K562 (cell line): ENCODE data around the gene FTH1. TPM values are rescaled to one million over a fixed set of nuclear protein-coding genes. Genes with fewer than 3 reads are reported as not detected.
A peak's percentile ranks its signal among the peaks of the same experiment; 100 is the strongest.

ENCODE experiments used
- ATAC-seq: fragments of 200-7000 bp; cut with Tn5 transposase; 3 replicates; pipeline ENCODE4 v1.9.1; 2020; ENCODE audit warnings: moderate library complexity
- BruUV-seq: library from RNA; stranded (reverse); fragments of 400-500 nt; replicated peaks from 2 replicates; lab custom pipeline; 2021; lab: Mats Ljungman, UMichigan
- CTCF ChIA-PET: fragments of 300-600 bp; formaldehyde crosslinking; extraction: SDS; loops from one replicate; lab custom pipeline; 2021; ENCODE audit warnings: low intra/inter-chr PET ratio; lab: Yijun Ruan, JAX
- POLR2A ChIA-PET: fragments of 300-600, 350-650 bp; sonication (Branson Sonifier 250); formaldehyde crosslinking; extraction: SDS; loops from one replicate; lab custom pipeline; 2021; ENCODE audit warnings: antibody characterized with exemption, inconsistent platforms; lab: Yijun Ruan, JAX
- DNase-seq, 4 experiments: peaks; one replicate each; pipeline versions ENCODE4 v3.0.0 to v3.0.0-alpha.2; 2011 to 2018; ENCODE audit warnings: low spot score in 3 of 4, mixed read lengths in 3 of 4; ENCODE audit errors: extremely low read depth in 1 of 4
- FAIRE-seq: peaks from 2 replicates; lab custom pipeline; 2011; peaks lifted over from hg19 to GRCh38; lab: Jason Lieb, UNC
- H2AFZ ChIP-seq: 2 replicates; pipeline ENCODE4 v1.6.0; 2011; ENCODE audit warnings: low read depth, low read length, control low read depth, inconsistent platforms
- H3K27ac ChIP-seq: fragments of 200-600 bp; 3 replicates; pipeline ENCODE4 v1.8.0; 2011; ENCODE audit warnings: low read depth, mild to moderate bottlenecking, control low read depth, inconsistent platforms, low read length, moderate library complexity, mixed read lengths; ENCODE audit errors: extremely low read depth
- H3K27me3 ChIP-seq, 2 experiments: fragments of 300-600 bp in 1 of 2; 2 replicates in 1 of 2; 3 replicates in 1 of 2; pipeline versions ENCODE4 v1.6.0 to v1.8.0; 2011; ENCODE audit warnings: inconsistent platforms in 2 of 2, low read length in 2 of 2, mild to moderate bottlenecking in 1 of 2, mixed read lengths in 1 of 2, moderate library complexity in 1 of 2; ENCODE audit not compliant: control insufficient read depth in 2 of 2, insufficient read depth in 2 of 2
- H3K36me3 ChIP-seq: fragments of 300-600 bp; 3 replicates; pipeline ENCODE4 v1.8.0; 2011; ENCODE audit warnings: mild to moderate bottlenecking, low read length, inconsistent platforms; ENCODE audit not compliant: control insufficient read depth, insufficient read depth
- H3K4me1 ChIP-seq, 2 experiments: fragments of 200-600 bp in 1 of 2; replicated peaks in 1 of 2; 2 replicates in 1 of 2; 3 replicates in 1 of 2; pipeline versions ENCODE4 v1.5.1 to v1.8.0; 2011; ENCODE audit warnings: inconsistent platforms in 2 of 2, low read length in 2 of 2, mild to moderate bottlenecking in 1 of 2, mixed read lengths in 1 of 2, moderate library complexity in 1 of 2; ENCODE audit not compliant: control insufficient read depth in 2 of 2, insufficient read depth in 2 of 2
- H3K4me2 ChIP-seq: 2 replicates; pipeline ENCODE4 v1.6.1; 2011; ENCODE audit warnings: low read length, control low read depth, inconsistent platforms, mixed read lengths; ENCODE audit not compliant: insufficient read depth
- H3K4me3 ChIP-seq: fragments of 200-600 bp; sonication (generic), shearing (Covaris generic); 2 replicates; pipeline ENCODE4 v1.5.1; 2016; ENCODE audit warnings: control low read depth, inconsistent platforms
- H3K79me2 ChIP-seq: fragments of 200-600 bp; 3 replicates; pipeline ENCODE4 v1.8.0; 2011; ENCODE audit warnings: low read length, inconsistent platforms; ENCODE audit not compliant: control insufficient read depth, insufficient read depth
- H3K9ac ChIP-seq, 2 experiments: 2 replicates each; pipeline versions ENCODE4 v1.6.0 to v1.6.1; 2011; ENCODE audit warnings: low read depth in 2 of 2, low read length in 2 of 2, control low read depth in 1 of 2, inconsistent platforms in 1 of 2, mild to moderate bottlenecking in 1 of 2, mixed read lengths in 1 of 2; ENCODE audit not compliant: insufficient read depth in 1 of 2
- H3K9me1 ChIP-seq: one replicate; pipeline ENCODE4 v1.6.0; 2011; ENCODE audit warnings: inconsistent platforms, mild to moderate bottlenecking, low read length, moderate library complexity; ENCODE audit not compliant: control insufficient read depth, insufficient read depth
- H3K9me3 ChIP-seq: replicated peaks from 2 replicates; pipeline ENCODE4 v1.5.1; 2011; ENCODE audit warnings: low read depth, low read length, inconsistent platforms; ENCODE audit not compliant: control insufficient read depth, insufficient read depth
- H4K20me1 ChIP-seq: replicated peaks from 2 replicates; pipeline ENCODE4 v1.6.1; 2011; ENCODE audit warnings: low read length, inconsistent platforms, mixed read lengths; ENCODE audit not compliant: control insufficient read depth, insufficient read depth
- ARID1B ChIP-seq: fragments of 450-650 bp; IDR thresholded peaks from 2 replicates; pipeline ENCODE4 v1.6.1; 2016; ENCODE audit warnings: antibody characterized with exemption, mild to moderate bottlenecking, inconsistent platforms
- CBFA2T3 ChIP-seq: fragments of 450-650 bp; IDR thresholded peaks from 2 replicates; pipeline ENCODE4 v1.6.1; 2017
- ESRRA ChIP-seq: fragments of 450-650 bp; IDR thresholded peaks from 2 replicates; pipeline ENCODE4 v1.6.1; 2014; ENCODE audit warnings: low read depth, mild to moderate bottlenecking, moderate library complexity, borderline replicate concordance
- KDM1A ChIP-seq, 2 experiments: fragments of 450-650 bp; IDR thresholded peaks; 2 replicates each; pipeline ENCODE4 v1.6.1; 2016; ENCODE audit warnings: mild to moderate bottlenecking in 2 of 2
- NR2C1 ChIP-seq, 2 experiments: fragments of 450-650 bp; IDR thresholded peaks; 2 replicates each; pipeline ENCODE4 v1.6.1; 2017; ENCODE audit warnings: mild to moderate bottlenecking in 2 of 2, antibody characterized with exemption in 1 of 2, inconsistent platforms in 1 of 2, missing compliant biosample characterization in 1 of 2, missing genetic modification characterization in 1 of 2
- NR2C2 ChIP-seq, 2 experiments: fragments of 200-800 bp in 1 of 2; sonication (Bioruptor generic) in 1 of 2; sonication (generic) in 1 of 2; formaldehyde crosslinking in 1 of 2; IDR thresholded peaks; 2 replicates each; pipeline versions ENCODE4 v1.6.1 to v1.8.0; 2016 to 2022; ENCODE audit warnings: mild to moderate bottlenecking in 1 of 2, missing compliant biosample characterization in 1 of 2, missing genetic modification characterization in 1 of 2, missing genetic modification reagents in 1 of 2
- RB1 ChIP-seq: fragments of 450-650 bp; IDR thresholded peaks from 2 replicates; pipeline ENCODE4 v1.6.1; 2017; ENCODE audit warnings: low read depth, mild to moderate bottlenecking
- RCOR1 ChIP-seq, 2 experiments: IDR thresholded peaks; 2 replicates each; pipeline ENCODE4 v1.6.1; 2012; ENCODE audit warnings: low read depth in 2 of 2, low read length in 2 of 2, borderline replicate concordance in 1 of 2, improper control_type of control experiment in 1 of 2
- RNF2 ChIP-seq: sonication (generic); IDR thresholded peaks from 2 replicates; pipeline ENCODE4 v1.6.1; 2016
- SMAD4 ChIP-seq: fragments of 250-450 bp; sonication (Bioruptor Pico); conservative IDR thresholded peaks from 2 replicates; pipeline ENCODE4 v1.8.0; 2021; ENCODE audit warnings: inconsistent platforms, mild to moderate bottlenecking, moderate library complexity
- ZFP36 ChIP-seq: fragments of 150-350 bp; IDR thresholded peaks from 2 replicates; pipeline ENCODE4 v1.6.1; 2018; ENCODE audit warnings: low read length, low read depth; ENCODE audit not compliant: partially characterized antibody
- ZNF174 ChIP-seq: fragments of 250-450 bp; sonication (Bioruptor Pico); IDR thresholded peaks from 2 replicates; pipeline ENCODE4 v1.4.0; 2020; ENCODE audit warnings: mild to moderate bottlenecking
- WGBS: fragments of 100-300 bp; shearing (Covaris generic); methylation state at CpG from one replicate; pipeline ENCODE4 v1.1.6; 2016; ENCODE audit warnings: low coverage, mixed read lengths; ENCODE audit not compliant: insufficient coverage; ENCODE audit errors: missing lambda C conversion rate; 5-methylcytosine and 5-hydroxymethylcytosine counted together
- in situ Hi-C: fragments of 300-500 bp; cut with MboI; formaldehyde crosslinking; loops from 4 replicates; pipeline ENCODE4 v1.15.0; 2018; ENCODE audit warnings: inconsistent platforms, mixed read lengths
- intact Hi-C: fragments of 100-400 bp; cut with micrococcal nuclease; formaldehyde crosslinking; loops from 2 replicates; pipeline ENCODE4 v1.14.2; 2022
- polyA plus RNA-seq, 8 experiments: library from polyadenylated mRNA; depleted of rRNA in 4 of 8; stranded (reverse) in 5 of 8; unstranded in 3 of 8; fragments of >200 nt; fragmentation: Nextera tagmentation in 2 of 8; fragmentation: Illumina TruSeq in 1 of 8; extraction: Ambion mirVana in 2 of 8; extraction: Trizol in 1 of 8; gene quantifications; 2 replicates each; pipeline versions ENCODE4 v1.2.1 to v1.2.3, GENCODE V29; 2011 to 2014; ENCODE audit warnings: inconsistent platforms in 1 of 8, missing spikeins in 1 of 8
- total RNA-seq, 7 experiments: library from RNA; depleted of rRNA in 6 of 7; stranded (reverse); fragments of >200 nt in 6 of 7; fragmentation: Illumina TruSeq in 2 of 7; extraction: Trizol in 2 of 7; gene quantifications; 2 replicates each; pipeline versions ENCODE4 v1.2.1 to v1.2.3, GENCODE V29; 2011 to 2021; ENCODE audit warnings: low replicate concordance in 1 of 7
- TF ChIP-seq, protein P1 (sequence below): sonication (generic); formaldehyde crosslinking; IDR thresholded peaks from 2 replicates; pipeline ENCODE4 v1.8.0; 2022; ENCODE audit warnings: mild to moderate bottlenecking, missing genetic modification reagents
- TF ChIP-seq, protein P2 (sequence below), 2 experiments: fragments of 250-450 bp in 1 of 2; fragments of 450-650 bp in 1 of 2; sonication (Bioruptor Pico) in 1 of 2; IDR thresholded peaks; 2 replicates each; pipeline versions ENCODE4 v1.6.1 to v1.8.0; 2016 to 2021; ENCODE audit warnings: mild to moderate bottlenecking in 2 of 2, moderate library complexity in 2 of 2, missing compliant biosample characterization in 1 of 2, missing genetic modification characterization in 1 of 2

FTH1 gene
- total and polyA plus RNA-seq, 9 of the 15 experiments (the other 6 are each of a cell fraction or from before 2014, with no cell fraction given), result 370 to 3,146 (median 802) TPM

DNA sequence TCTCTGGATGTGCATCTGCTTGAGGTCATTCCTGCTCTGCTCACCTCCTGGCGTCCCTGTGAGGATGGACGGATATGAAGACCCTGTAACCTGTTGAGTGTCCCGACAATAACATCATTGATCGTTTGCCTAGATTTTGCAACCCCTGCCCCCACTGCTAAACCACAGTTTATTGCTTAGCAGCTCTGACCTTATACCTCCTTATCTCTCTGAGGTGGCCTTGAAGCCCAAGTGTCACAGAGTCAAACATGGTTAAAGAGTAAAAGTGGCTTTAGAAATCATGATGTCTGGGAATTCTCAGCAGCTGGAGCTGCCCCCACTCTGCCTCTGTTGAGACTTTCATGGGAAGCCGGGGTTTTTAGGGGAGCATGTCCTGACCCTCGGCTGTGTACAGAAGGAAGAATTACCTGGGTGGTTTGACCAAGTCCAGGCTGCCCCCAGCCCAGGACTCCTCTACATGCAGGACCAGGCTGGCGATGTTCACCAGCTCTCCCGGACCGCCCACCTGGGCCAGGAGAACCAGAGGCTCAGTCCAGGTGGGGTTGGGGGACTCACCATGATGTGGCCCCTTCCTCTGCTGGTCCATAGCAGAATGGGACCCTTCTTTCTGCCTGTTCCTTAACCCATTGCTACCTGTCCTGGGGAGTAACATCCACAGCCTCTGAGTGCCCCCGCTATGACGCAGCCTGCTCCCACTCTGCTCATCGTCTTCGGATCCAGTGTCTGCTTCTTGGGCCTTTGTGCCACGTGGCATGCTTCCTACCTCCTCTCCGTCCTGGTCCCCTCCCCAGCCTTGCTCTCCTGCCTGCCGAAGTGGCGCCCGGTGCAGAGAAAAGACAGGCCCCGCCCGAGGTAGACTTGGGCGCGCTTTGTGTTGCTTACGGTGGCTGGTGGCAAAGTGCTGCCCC lies 33.4 kb upstream of the FTH1 start:
- no peak overlapping the region for H3K4me3 ChIP-seq
- ChIA-PET POLR2A (interaction anchor here (1.5 to 2.0 kb wide), 2 partner anchors 10 to 35 kb away, joined by 4 to 5 read pairs; no protein-coding TSS in a partner anchor), CTCF (no interaction called here)
- FAIRE-seq (no peak), ATAC-seq (no peak), DNase-seq (no peak)
- no peaks in the 10 kb centered on the region for H4K20me1 ChIP-seq
- H3K27me3 ChIP-seq, result no peaks in the 10 kb centered on the region
- H3K4me1 ChIP-seq, result peaks cover 17 to 22% of the 10 kb centered on the region in 2 experiments
- no peaks in the 10 kb centered on the region for H3K36me3 ChIP-seq
- in situ Hi-C loops, result no loop called here
- intact Hi-C loops, result no loop called here
- H2AFZ ChIP-seq, result no peak overlapping the region
- WGBS, result 77% methylated on average over 23 of the region's 23 CpGs
- no peaks in the 10 kb centered on the region for H3K9me1 ChIP-seq
- no peak overlapping the region for H3K27ac ChIP-seq
- H3K9me3 ChIP-seq, result peaks cover 5% of the 10 kb centered on the region
- TF ChIP-seq KDM1A (IDR thresholded peaks at IDR 0.05) (0 out of 4 replicates have a peak, but pooled peaks of 1 of the 2 experiments have one; percentile 53), RB1 (no peak), RCOR1 (IDR thresholded peaks at IDR 0.05; ENCODE audit: borderline replicate concordance in 1 of 2, low read depth in 2 of 2, low read length in 2 of 2) (0 out of 4 replicates have a peak, but pooled peaks of 1 of the 2 experiments have one; percentile 11), RNF2 (no peak), ZFP36 (no peak), ARID1B (no peak), CBFA2T3 (0 out of 2 replicates have a peak, but pooled peaks have one; percentile 3), ZNF174 (CRISPR knock-in tag) (no peak), NR2C1 (IDR thresholded peaks at IDR 0.05) (no peak), NR2C1 (tag; IDR thresholded peaks at IDR 0.05) (peak; percentile 67), NR2C2 (CRISPR knock-in tag; IDR thresholded peaks at IDR 0.05) (no peak), NR2C2 (tag; IDR thresholded peaks at IDR 0.05) (peak; percentile 29; the same call in 1 of the 2 replicates), ESRRA (peak; percentile 70), SMAD4 (0 out of 2 replicates have a peak, but pooled peaks have one; percentile 17)
- TF ChIP-seq, protein P1, sequence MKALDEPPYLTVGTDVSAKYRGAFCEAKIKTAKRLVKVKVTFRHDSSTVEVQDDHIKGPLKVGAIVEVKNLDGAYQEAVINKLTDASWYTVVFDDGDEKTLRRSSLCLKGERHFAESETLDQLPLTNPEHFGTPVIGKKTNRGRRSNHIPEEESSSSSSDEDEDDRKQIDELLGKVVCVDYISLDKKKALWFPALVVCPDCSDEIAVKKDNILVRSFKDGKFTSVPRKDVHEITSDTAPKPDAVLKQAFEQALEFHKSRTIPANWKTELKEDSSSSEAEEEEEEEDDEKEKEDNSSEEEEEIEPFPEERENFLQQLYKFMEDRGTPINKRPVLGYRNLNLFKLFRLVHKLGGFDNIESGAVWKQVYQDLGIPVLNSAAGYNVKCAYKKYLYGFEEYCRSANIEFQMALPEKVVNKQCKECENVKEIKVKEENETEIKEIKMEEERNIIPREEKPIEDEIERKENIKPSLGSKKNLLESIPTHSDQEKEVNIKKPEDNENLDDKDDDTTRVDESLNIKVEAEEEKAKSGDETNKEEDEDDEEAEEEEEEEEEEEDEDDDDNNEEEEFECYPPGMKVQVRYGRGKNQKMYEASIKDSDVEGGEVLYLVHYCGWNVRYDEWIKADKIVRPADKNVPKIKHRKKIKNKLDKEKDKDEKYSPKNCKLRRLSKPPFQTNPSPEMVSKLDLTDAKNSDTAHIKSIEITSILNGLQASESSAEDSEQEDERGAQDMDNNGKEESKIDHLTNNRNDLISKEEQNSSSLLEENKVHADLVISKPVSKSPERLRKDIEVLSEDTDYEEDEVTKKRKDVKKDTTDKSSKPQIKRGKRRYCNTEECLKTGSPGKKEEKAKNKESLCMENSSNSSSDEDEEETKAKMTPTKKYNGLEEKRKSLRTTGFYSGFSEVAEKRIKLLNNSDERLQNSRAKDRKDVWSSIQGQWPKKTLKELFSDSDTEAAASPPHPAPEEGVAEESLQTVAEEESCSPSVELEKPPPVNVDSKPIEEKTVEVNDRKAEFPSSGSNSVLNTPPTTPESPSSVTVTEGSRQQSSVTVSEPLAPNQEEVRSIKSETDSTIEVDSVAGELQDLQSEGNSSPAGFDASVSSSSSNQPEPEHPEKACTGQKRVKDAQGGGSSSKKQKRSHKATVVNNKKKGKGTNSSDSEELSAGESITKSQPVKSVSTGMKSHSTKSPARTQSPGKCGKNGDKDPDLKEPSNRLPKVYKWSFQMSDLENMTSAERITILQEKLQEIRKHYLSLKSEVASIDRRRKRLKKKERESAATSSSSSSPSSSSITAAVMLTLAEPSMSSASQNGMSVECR (CRISPR knock-in tag), result no peak
- TF ChIP-seq, protein P2, sequence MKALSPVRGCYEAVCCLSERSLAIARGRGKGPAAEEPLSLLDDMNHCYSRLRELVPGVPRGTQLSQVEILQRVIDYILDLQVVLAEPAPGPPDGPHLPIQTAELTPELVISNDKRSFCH (CRISPR knock-in tag; IDR thresholded peaks at IDR 0.05), result no peak
- TF ChIP-seq, protein P2 (tag; IDR thresholded peaks at IDR 0.05), result peak; percentile 72; the same call in 1 of the 2 replicates
- no peak overlapping the region; the same call in 1 of the 2 replicates for H3K4me2 ChIP-seq
- H3K9ac ChIP-seq, result peak overlapping the region in 1 of 2 experiments; percentile 41; a peak in 2 of 4 replicates
- no TSS peak for BruUV-seq
- H3K79me2 ChIP-seq, result no peaks in the 10 kb centered on the region
